HepG2 (cell line): ENCODE results near the gene THADA. TPM values are rescaled to one million over a fixed set of nuclear protein-coding genes. Genes with fewer than 3 reads are reported as not detected.

Experiments used
- ARNT ChIP-seq: fragments of 450-650 bp; IDR thresholded peaks from 2 replicates; pipeline ENCODE4 v1.6.1; 2017
- CCDC6 ChIP-seq: sonication (generic); formaldehyde crosslinking; IDR thresholded peaks from 2 replicates; pipeline ENCODE4 v1.8.1; 2022; ENCODE audit warnings: mild to moderate bottlenecking, missing genetic modification reagents, moderate library complexity
- ELF1 ChIP-seq: sonication (generic); formaldehyde crosslinking; IDR thresholded peaks from 2 replicates; pipeline ENCODE4 v1.4.0; 2020; ENCODE audit warnings: missing genetic modification reagents
- EP300 ChIP-seq, 3 experiments: sonication (generic) in 1 of 3; formaldehyde crosslinking in 1 of 3; IDR thresholded peaks; 2 replicates each; pipeline versions ENCODE4 v1.5.1 to v1.6.1; 2011 to 2020; ENCODE audit warnings: low read depth in 2 of 3, low read length in 2 of 3, borderline replicate concordance in 1 of 3, improper control_type of control experiment in 1 of 3, mild to moderate bottlenecking in 1 of 3, missing genetic modification reagents in 1 of 3, moderate library complexity in 1 of 3
- HDAC1 ChIP-seq: sonication (generic); formaldehyde crosslinking; IDR thresholded peaks from 2 replicates; pipeline ENCODE4 v1.5.1; 2020; ENCODE audit warnings: mild to moderate bottlenecking, missing genetic modification reagents
- IKZF4 ChIP-seq: sonication (generic); formaldehyde crosslinking; IDR thresholded peaks from 2 replicates; pipeline ENCODE4 v1.5.1; 2020; ENCODE audit warnings: borderline replicate concordance, mild to moderate bottlenecking, low read depth, missing genetic modification reagents; ENCODE audit errors: not compliant biosample characterization
- IRF2 ChIP-seq: IDR thresholded peaks from 2 replicates; pipeline ENCODE4 v1.6.1; 2018; ENCODE audit warnings: missing genetic modification reagents, missing compliant biosample characterization
- MEF2D ChIP-seq: sonication (generic); formaldehyde crosslinking; IDR thresholded peaks from 2 replicates; pipeline ENCODE4 v1.5.1; 2020; ENCODE audit warnings: mild to moderate bottlenecking, missing genetic modification reagents
- MYNN ChIP-seq: sonication (generic); formaldehyde crosslinking; IDR thresholded peaks from 2 replicates; pipeline ENCODE4 v1.4.0; 2020; ENCODE audit warnings: mild to moderate bottlenecking, low read depth, missing genetic modification reagents
- NFIB ChIP-seq: sonication (generic); formaldehyde crosslinking; IDR thresholded peaks from 2 replicates; pipeline ENCODE4 v1.9.0; 2021; ENCODE audit warnings: missing genetic modification reagents, mild to moderate bottlenecking, borderline replicate concordance
- SAP130 ChIP-seq: IDR thresholded peaks from 2 replicates; pipeline ENCODE4 v1.6.1; 2016; ENCODE audit warnings: low read depth
- TEF ChIP-seq: sonication (generic); formaldehyde crosslinking; IDR thresholded peaks from 2 replicates; pipeline ENCODE4 v1.5.0; 2020; ENCODE audit warnings: missing genetic modification reagents
- THAP11 ChIP-seq: IDR thresholded peaks from 2 replicates; pipeline ENCODE4 v1.6.1; 2016; ENCODE audit warnings: missing biosample characterization, missing genetic modification reagents
- U2AF2 ChIP-seq: fragments of 200-400 bp; formaldehyde crosslinking; IDR thresholded peaks from 2 replicates; pipeline ENCODE4 v1.6.1; 2017; ENCODE audit warnings: low read depth, mild to moderate bottlenecking, low read length
- ZNF136 ChIP-seq: sonication (generic); formaldehyde crosslinking; IDR thresholded peaks from 2 replicates; pipeline ENCODE4 v1.8.1; 2022; ENCODE audit warnings: low read depth, mild to moderate bottlenecking, moderate library complexity, missing genetic modification reagents
- ZNF143 ChIP-seq: sonication (generic); formaldehyde crosslinking; IDR thresholded peaks from 2 replicates; pipeline ENCODE4 v1.4.0; 2020; ENCODE audit warnings: missing genetic modification reagents
- ZNF282 ChIP-seq: fragments of 450-650 bp; IDR thresholded peaks from 2 replicates; pipeline ENCODE4 v1.6.1; 2018; ENCODE audit not compliant: partially characterized antibody
- ZNF292 ChIP-seq: sonication (generic); formaldehyde crosslinking; IDR thresholded peaks from 2 replicates; pipeline ENCODE4 v1.8.1; 2022; ENCODE audit warnings: mild to moderate bottlenecking, low read depth, missing genetic modification reagents, borderline replicate concordance
- ZNF451 ChIP-seq: sonication (generic); formaldehyde crosslinking; IDR thresholded peaks from 2 replicates; pipeline ENCODE4 v1.5.0; 2020; ENCODE audit warnings: mild to moderate bottlenecking, missing genetic modification reagents
- ZNF672 ChIP-seq: sonication (generic); formaldehyde crosslinking; IDR thresholded peaks from 2 replicates; pipeline ENCODE4 v1.8.1; 2022; ENCODE audit warnings: missing genetic modification reagents
- ZNF776 ChIP-seq: sonication (generic); formaldehyde crosslinking; IDR thresholded peaks from 2 replicates; pipeline ENCODE4 v1.4.0; 2020; ENCODE audit warnings: mild to moderate bottlenecking, missing genetic modification reagents
- ZNF784 ChIP-seq: sonication (generic); formaldehyde crosslinking; IDR thresholded peaks from 2 replicates; pipeline ENCODE4 v1.5.1; 2020; ENCODE audit warnings: missing genetic modification reagents, mild to moderate bottlenecking, borderline replicate concordance
- ZNF878 ChIP-seq: sonication (generic); formaldehyde crosslinking; IDR thresholded peaks from 2 replicates; pipeline ENCODE4 v1.8.1; 2023; ENCODE audit warnings: mild to moderate bottlenecking, missing genetic modification reagents, moderate library complexity
- ZSCAN25 ChIP-seq: sonication (generic); formaldehyde crosslinking; IDR thresholded peaks from 2 replicates; pipeline ENCODE4 v1.8.0; 2022; ENCODE audit warnings: mild to moderate bottlenecking, missing genetic modification reagents
- polyA plus RNA-seq, 8 experiments: library from polyadenylated mRNA; depleted of rRNA in 3 of 8; stranded (reverse) in 7 of 8; unstranded in 1 of 8; fragments of >200 nt; fragmentation: Illumina TruSeq in 4 of 8; extraction: Trizol in 4 of 8; gene quantifications; 2 replicates each; pipeline versions ENCODE4 v1.2.1 to v1.2.3, GENCODE V29; 2011 to 2016; ENCODE audit warnings: low read depth in 4 of 8, missing spikeins in 1 of 8, mixed read lengths in 1 of 8; ENCODE audit not compliant: insufficient read depth in 1 of 8
- total RNA-seq, 5 experiments: library from RNA; depleted of rRNA; stranded (reverse); fragments of >200 nt; fragmentation: Illumina TruSeq; extraction: Trizol; gene quantifications; 2 replicates each; pipeline ENCODE4 v1.2.3, GENCODE V29; 2016; ENCODE audit warnings: low read depth in 1 of 5
- TF ChIP-seq, protein P1 (sequence below): sonication (generic); formaldehyde crosslinking; IDR thresholded peaks from 2 replicates; pipeline ENCODE4 v1.4.0; 2020; ENCODE audit warnings: mild to moderate bottlenecking, missing genetic modification reagents
- TF ChIP-seq, protein P2 (sequence below), 2 experiments: sonication (generic) in 1 of 2; formaldehyde crosslinking in 1 of 2; IDR thresholded peaks; 2 replicates each; pipeline versions ENCODE4 v1.4.0 to v1.6.1; 2016 to 2020; ENCODE audit warnings: borderline replicate concordance in 1 of 2, low read depth in 1 of 2, mild to moderate bottlenecking in 1 of 2, missing genetic modification reagents in 1 of 2

The THADA gene
- total and polyA plus RNA-seq, 2 of the 13 experiments (the other 11 are each of a cell fraction or from before 2014, with no cell fraction given), result 12.7 to 21.7 TPM

DNA sequence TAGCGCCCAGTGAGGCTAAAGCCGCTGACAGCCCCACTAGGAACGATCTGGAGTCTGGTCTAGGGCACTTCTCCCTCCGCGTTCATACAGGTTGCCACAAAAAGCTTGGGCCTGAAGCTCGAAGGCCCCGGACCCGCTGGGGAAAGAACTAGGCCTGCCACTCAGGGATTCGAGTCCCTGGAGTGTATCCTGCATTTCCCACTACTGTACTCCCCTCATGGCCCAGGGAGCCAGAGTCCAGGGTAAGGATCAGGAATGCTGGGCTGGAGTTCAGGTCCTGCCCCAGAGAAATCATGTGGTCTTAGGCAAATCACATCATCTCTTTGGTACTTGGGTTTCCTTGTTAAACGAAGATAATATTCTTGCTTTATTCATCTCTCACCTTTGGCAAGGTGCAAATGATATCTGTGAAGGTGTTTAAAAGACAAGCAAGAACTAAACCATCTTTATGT lies 368.0 kb downstream of the THADA start (continued):
- TF ChIP-seq HDAC1 (CRISPR knock-in tag), result no peak
- no peak for TF ChIP-seq IRF2
- no peak for TF ChIP-seq ZNF136 (CRISPR knock-in tag)
- peak; percentile 6; the same call in 1 of the 2 replicates for TF ChIP-seq SAP130 (CRISPR knock-in tag)
- no peak for TF ChIP-seq ZNF672 (CRISPR knock-in tag)
- TF ChIP-seq ZNF784 (CRISPR knock-in tag), result no peak
- no peak for TF ChIP-seq ZNF282
- TF ChIP-seq, protein P1, sequence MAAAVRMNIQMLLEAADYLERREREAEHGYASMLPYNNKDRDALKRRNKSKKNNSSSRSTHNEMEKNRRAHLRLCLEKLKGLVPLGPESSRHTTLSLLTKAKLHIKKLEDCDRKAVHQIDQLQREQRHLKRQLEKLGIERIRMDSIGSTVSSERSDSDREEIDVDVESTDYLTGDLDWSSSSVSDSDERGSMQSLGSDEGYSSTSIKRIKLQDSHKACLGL (CRISPR knock-in tag), result no peak
- TF ChIP-seq MEF2D (CRISPR knock-in tag), result 0 out of 2 replicates have a peak, but pooled peaks have one; percentile 28
- TF ChIP-seq U2AF2, result no peak
- TF ChIP-seq ZNF292 (CRISPR knock-in tag), result no peak
- TF ChIP-seq IKZF4, result no peak
- TF ChIP-seq ZNF878 (CRISPR knock-in tag), result no peak
- TF ChIP-seq ARNT, result no peak
- TF ChIP-seq THAP11, result no peak
- TF ChIP-seq ZNF143 (CRISPR knock-in tag), result no peak
- no peak for TF ChIP-seq ZSCAN25 (CRISPR knock-in tag)
- TF ChIP-seq MYNN (CRISPR knock-in tag), result no peak
- no peak for TF ChIP-seq EP300 (IDR thresholded peaks at IDR 0.05; ENCODE audit: low read depth in 2 of 2, low read length in 2 of 2)
- 0 out of 2 replicates have a peak, but pooled peaks have one; percentile 9 for TF ChIP-seq EP300 (CRISPR knock-in tag; IDR thresholded peaks at IDR 0.05; ENCODE audit: borderline replicate concordance)
- no peak for TF ChIP-seq ZNF451 (CRISPR knock-in tag)
- TF ChIP-seq ELF1 (CRISPR knock-in tag), result peak; percentile 14; the same call in 1 of the 2 replicates
- TF ChIP-seq NFIB (CRISPR knock-in tag), result no peak
- TF ChIP-seq TEF (CRISPR knock-in tag), result no peak
- TF ChIP-seq ZNF776 (CRISPR knock-in tag), result no peak
- TF ChIP-seq, protein P2, sequence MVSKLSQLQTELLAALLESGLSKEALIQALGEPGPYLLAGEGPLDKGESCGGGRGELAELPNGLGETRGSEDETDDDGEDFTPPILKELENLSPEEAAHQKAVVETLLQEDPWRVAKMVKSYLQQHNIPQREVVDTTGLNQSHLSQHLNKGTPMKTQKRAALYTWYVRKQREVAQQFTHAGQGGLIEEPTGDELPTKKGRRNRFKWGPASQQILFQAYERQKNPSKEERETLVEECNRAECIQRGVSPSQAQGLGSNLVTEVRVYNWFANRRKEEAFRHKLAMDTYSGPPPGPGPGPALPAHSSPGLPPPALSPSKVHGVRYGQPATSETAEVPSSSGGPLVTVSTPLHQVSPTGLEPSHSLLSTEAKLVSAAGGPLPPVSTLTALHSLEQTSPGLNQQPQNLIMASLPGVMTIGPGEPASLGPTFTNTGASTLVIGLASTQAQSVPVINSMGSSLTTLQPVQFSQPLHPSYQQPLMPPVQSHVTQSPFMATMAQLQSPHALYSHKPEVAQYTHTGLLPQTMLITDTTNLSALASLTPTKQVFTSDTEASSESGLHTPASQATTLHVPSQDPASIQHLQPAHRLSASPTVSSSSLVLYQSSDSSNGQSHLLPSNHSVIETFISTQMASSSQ (IDR thresholded peaks at IDR 0.05; ENCODE audit: low read depth), result no peak
- TF ChIP-seq, protein P2 (CRISPR knock-in tag; IDR thresholded peaks at IDR 0.05; ENCODE audit: borderline replicate concordance), result no peak
- no peak for TF ChIP-seq CCDC6 (CRISPR knock-in tag)
